GM21737 (cell line): ENCODE results near the gene RELL2.

ENCODE experiments used
- ATAC-seq: cut with Tn5 transposase; IDR thresholded peaks from one replicate; pipeline ENCODE4 v1.9.1; 2021; ENCODE audit warnings: mild to moderate bottlenecking, moderate library complexity; ENCODE audit not compliant: unreplicated experiment

RELL2 gene

DNA sequence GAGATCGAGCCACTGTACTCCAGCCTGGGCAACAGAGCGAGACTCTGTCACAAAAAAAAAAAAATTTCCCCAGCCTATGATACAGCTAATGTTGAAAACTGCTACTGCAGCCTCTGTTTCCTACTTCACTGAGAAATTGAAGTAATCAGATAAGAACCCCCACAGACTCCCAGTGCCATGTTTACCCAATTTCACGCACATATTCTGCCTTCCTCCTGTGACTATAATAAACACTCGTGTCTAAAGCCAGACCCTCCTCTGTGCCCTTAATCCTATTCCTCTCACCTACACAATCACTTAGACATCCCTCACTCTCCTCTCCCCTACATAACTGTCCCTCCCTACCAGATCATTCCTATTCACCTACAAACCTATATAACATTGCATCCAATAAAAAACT is 38.9 kb downstream of the RELL2 start:
- no peak for ATAC-seq

DNA sequence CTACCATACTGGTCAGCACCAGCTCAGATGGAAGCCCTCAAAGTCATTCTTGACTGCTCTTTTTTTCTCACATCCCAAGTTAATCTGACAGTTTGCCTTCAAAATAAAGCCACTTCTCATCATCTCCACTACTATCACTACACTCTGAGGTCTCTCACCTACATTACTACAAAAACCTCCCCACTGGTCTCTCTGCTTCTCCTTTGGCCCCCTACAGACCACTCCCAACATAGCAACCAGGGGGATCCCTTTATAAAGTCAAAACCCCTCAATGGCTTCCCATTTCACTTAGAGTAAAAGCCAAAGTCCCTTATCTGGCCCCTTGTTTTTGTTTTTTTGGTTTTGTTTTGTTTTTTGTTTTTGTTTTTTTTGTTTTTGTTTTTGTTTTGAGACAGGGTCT is 40.6 kb downstream of the RELL2 start:
- no peak for ATAC-seq

DNA sequence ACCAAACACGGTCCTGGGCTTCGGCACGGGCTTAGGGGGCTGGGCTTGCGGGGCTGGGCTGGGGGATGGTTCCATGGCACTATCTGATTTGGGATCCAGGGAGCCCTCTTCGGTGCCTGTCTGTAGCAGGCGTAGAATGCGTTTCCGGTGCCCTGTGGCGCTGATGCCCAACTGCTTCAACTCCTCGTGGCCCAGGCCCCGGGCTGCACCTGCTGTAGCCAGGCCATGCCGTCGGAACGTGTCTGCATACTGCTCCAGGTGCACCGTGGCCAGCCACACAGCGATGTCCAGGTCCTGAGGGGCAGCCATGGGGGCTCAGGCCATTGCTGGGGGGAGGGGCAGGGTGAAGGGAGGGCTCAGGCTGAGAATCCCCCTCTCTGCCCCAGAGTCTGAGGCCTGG is 43.4 kb downstream of the RELL2 start:
- ATAC-seq, result no peak

DNA sequence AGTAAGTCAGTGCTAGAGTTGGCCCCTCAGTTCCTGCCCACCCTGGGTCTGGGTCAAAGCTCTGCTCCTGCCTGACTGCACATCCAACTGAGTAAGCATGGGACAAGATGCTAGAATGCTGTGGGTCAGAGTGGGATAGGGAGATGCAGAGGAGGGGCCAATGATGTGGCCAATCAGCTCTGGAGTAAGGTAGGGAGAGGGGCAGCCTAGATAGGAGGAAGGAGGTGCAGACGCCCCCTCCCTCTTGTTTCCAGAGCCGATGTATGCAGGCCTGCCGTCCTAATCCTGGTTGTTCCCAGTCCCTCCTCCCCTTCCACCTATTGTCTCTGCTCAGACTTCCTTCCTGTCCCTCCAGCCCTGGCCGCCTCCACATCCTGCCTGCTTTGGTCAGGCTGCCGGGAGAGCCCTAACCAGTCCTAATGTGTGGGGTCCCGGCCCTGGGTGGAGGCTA is 44.0 kb downstream of the RELL2 start:
- no peak for ATAC-seq

DNA sequence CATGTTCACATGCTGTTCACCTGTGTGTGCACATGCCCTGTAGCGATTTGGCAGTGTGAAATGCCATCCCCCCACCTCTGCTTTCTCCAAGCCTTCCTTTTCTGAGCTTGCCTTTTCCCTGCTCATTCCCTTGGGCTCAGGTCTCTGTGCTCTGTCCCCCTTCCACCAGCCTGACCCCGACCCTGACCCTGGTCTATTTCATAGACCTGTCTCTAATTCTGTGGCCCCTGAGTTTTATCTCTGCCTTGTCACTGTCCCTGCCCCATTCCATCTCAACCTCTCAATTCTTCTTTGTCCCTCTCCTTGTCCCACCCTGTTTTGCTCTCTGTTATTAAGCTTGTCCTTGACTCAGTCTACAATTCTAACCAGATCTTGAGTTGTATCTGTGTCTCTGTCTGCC is 44.5 kb downstream of the RELL2 start:
- no peak for ATAC-seq

DNA sequence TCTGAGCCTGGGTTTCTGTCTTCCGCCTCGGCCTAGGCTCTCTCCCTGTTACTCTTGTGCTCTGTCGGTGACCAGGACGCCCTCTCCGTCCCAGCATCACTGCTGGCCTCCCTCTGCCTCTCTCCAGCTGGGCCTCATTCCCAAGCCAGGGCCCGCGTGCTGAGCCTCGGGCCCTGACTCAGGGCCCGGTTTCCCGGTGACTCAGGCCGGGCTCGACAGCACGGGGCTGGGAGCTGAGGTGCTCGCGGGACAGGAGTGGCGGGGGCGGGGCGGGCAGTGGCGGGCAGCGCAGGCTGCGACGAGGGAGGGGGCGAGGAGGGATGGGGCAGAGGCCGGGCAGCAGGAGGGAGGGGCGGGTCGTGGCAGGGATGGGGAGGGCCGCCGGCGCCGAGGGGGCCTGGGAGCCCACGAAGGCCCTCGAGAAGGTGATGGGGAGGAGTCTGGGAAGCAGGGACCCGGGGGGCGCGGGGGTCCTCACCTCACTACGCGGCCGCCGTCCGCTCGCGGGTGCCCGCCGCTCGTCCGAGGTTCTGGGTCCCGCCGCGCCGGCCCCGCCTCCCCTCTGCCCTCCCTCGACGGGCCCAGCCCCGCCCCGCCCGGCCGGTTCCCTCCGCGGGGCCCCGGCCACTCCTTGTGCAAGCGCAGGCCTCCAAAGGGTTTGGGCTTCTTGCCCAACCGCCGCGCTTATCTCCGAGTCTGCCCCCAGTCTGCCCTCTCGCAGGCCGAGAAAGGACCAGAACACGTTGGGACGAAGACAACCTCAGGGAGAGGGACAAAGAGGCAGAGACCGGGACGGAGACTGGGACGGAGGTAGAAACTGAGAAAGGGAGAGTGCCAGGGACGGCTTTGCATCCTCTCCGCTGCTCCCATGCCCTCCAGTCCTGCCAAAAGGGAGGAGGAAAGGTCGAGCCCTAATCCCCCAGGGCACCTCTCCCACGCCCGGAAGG is 45.2 kb downstream of the RELL2 start, which contains the start of gene ARAP3:
ARAP3 (minus strand) TSS at position 536 of the 947 bp plus-strand sequence. CDS start 1,744 bp downstream, outside the sequence.
- ATAC-seq, result no peak

DNA sequence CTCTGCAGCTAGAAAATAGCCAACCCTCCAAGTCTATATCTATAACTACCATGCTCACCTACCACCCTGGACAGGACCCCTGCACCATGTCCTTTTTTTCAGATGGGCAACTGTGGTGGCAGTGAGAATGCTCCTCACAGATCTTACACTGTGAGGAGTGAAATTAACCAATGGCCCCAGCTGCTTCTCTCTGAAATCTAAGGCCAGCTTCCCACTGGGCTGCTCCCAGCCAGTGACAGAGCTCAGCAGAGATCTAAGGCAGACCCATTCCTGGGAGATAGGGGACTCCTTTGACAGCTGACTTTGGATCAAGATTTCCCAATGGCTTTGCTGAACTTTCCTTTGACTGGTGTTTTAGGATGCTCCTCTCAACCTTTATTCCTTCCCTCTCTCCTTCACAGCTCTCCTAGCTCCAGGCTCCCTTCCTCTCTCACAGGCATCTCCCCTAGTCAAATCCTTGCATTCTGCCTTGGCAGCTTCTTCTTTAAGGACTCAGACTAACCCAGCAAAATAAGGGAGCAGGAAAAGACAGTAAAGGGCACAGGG is 46.9 kb downstream of the RELL2 start:
- no peak for ATAC-seq

DNA sequence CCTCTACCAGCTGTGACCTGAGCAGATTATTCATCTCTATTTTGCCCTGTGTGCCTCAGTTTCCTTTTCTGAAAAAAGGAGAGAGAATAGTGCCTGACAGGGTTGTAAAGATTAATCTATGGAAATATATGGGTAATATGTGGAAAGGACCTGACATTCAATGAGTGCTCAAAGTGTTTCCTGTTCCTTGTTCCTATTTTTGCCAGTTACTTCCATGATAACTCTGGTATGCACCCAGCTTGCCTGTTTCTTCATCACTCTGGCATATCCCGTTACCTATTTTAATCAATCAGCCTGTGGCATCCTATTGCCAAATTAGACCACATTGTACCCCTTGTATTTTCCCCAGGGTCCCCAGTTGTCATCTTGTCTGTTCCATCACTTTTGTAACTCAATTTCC is 48.8 kb downstream of the RELL2 start:
- no peak for ATAC-seq

DNA sequence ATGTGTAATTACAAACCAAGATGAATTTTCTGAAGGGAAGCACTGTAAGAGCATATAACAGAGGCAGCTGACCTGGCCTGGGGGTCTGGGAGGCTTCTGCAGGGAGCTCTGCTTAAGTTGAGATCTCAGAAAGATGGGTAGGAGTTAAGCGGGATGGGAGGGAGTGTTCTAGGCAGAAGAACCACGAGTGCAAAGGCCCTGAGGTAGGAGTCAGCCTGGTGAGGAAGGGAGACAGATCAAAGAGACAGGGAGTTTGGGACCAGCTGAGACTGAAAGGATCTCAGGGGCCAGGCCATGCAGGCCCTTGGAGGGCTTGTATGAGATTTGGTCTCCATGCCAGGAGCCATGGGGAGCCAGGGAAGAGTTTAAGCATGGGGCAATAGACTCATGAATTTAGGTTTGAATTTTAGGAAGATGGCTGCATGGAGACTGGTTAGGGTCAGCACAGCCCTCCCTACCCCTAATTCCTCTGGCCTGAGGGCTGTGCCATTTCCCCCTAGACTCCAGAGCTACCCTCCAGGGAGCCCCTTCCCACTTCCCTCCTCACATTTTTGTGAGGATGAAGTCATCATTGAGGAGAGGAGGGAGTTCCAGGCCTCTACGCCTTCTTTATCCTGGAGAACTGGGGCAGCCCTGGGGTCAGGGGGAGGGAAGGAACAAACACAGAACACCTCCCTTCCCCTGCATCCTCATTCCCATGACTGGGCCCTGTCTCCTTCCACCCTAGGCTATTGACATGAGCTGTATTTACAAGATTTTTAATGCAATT is 50.0 kb downstream of the RELL2 start:
- no peak for ATAC-seq
